SK-N-SH (cell line): ENCODE data around the gene COX7B. TPM values are rescaled to one million over a fixed set of nuclear protein-coding genes. Genes with fewer than 3 reads are reported as not detected.

Experiments
- CTCF ChIA-PET: fragments of 300-600, 350-600 bp; formaldehyde crosslinking; extraction: SDS; loops from one replicate; lab custom pipeline; 2021; lab: Yijun Ruan, JAX
- POLR2A ChIA-PET: fragments of 350-600 bp; sonication (Branson Sonifier 250); formaldehyde crosslinking; extraction: SDS; loops from one replicate; lab custom pipeline; 2020; ENCODE audit warnings: antibody characterized with exemption, inconsistent platforms; lab: Yijun Ruan, JAX
- DNase-seq: peaks from one replicate; pipeline ENCODE4 v3.0.0; 2012
- H2AFZ ChIP-seq: fragments of 200-600 bp; sonication (generic); 2 replicates; pipeline ENCODE4 v1.8.1; 2016; ENCODE audit warnings: antibody characterized with exemption, mild to moderate bottlenecking, low read depth
- H3F3A ChIP-seq: fragments of 200-600 bp; sonication (generic); replicated peaks from 2 replicates; pipeline ENCODE3; 2016; ENCODE audit warnings: antibody characterized with exemption, mild to moderate bottlenecking; ENCODE audit not compliant: insufficient read depth
- H3K27ac ChIP-seq, 2 experiments: fragments of 200-500 bp in 1 of 2; fragments of 200-600 bp in 1 of 2; sonication (Bioruptor generic) in 1 of 2; sonication (generic), shearing (Covaris generic) in 1 of 2; 2 replicates each; pipeline versions ENCODE4 v1.5.1 to v1.6.1; 2014 to 2016; ENCODE audit warnings: low read depth in 2 of 2, inconsistent platforms in 1 of 2, low read length in 1 of 2, mild to moderate bottlenecking in 1 of 2, mixed read lengths in 1 of 2
- H3K27me3 ChIP-seq: fragments of 200-600 bp; sonication (generic), shearing (Covaris generic); 2 replicates; pipeline ENCODE4 v1.6.1; 2016; ENCODE audit warnings: mixed run types; ENCODE audit not compliant: insufficient read depth
- H3K36me3 ChIP-seq, 2 experiments: fragments of 200-500 bp in 1 of 2; fragments of 200-600 bp in 1 of 2; sonication (Bioruptor generic) in 1 of 2; sonication (generic) in 1 of 2; replicated peaks in 1 of 2; 2 replicates each; pipeline versions ENCODE3 to v1.5.1; 2014 to 2016; ENCODE audit warnings: low read length in 1 of 2, mild to moderate bottlenecking in 1 of 2; ENCODE audit not compliant: insufficient read depth in 2 of 2, control insufficient read depth in 1 of 2
- H3K4me1 ChIP-seq, 2 experiments: fragments of 200-500 bp in 1 of 2; fragments of 200-600 bp in 1 of 2; sonication (Bioruptor generic) in 1 of 2; sonication (generic), shearing (Covaris generic) in 1 of 2; 2 replicates each; pipeline versions ENCODE4 v1.5.1 to v1.6.1; 2014 to 2016; ENCODE audit warnings: low read depth in 1 of 2, low read length in 1 of 2, mixed run types in 1 of 2; ENCODE audit not compliant: insufficient read depth in 2 of 2, control insufficient read depth in 1 of 2
- H3K4me2 ChIP-seq: fragments of 200-600 bp; sonication (generic), shearing (Covaris generic); 2 replicates; pipeline ENCODE4 v1.6.1; 2017; ENCODE audit warnings: mixed run types
- H3K4me3 ChIP-seq, 2 experiments: fragments of 200-500 bp in 1 of 2; fragments of 200-600 bp in 1 of 2; sonication (Bioruptor generic) in 1 of 2; sonication (generic), shearing (Covaris generic) in 1 of 2; 2 replicates each; pipeline versions ENCODE4 v1.5.1 to v1.8.1; 2014 to 2016; ENCODE audit warnings: low read depth in 2 of 2, inconsistent platforms in 1 of 2, low read length in 1 of 2, mild to moderate bottlenecking in 1 of 2, mixed read lengths in 1 of 2, moderate library complexity in 1 of 2
- H3K79me2 ChIP-seq: fragments of 200-600 bp; sonication (generic); 2 replicates; pipeline ENCODE4 v1.8.1; 2017; ENCODE audit warnings: mild to moderate bottlenecking; ENCODE audit not compliant: insufficient read depth
- H3K9ac ChIP-seq: fragments of 200-600 bp; sonication (generic); 2 replicates; pipeline ENCODE4 v1.6.1; 2017; ENCODE audit warnings: mixed run types
- H3K9me2 ChIP-seq: fragments of 200-600 bp; sonication (generic); 2 replicates; pipeline ENCODE4 v1.6.1; 2017; ENCODE audit warnings: mixed run types
- H3K9me3 ChIP-seq: fragments of 200-600 bp; sonication (generic); 2 replicates; pipeline ENCODE4 v1.6.1; 2017; ENCODE audit warnings: mixed run types, mild to moderate bottlenecking, moderate library complexity
- H4K20me1 ChIP-seq: fragments of 200-600 bp; sonication (generic); 2 replicates; pipeline ENCODE4 v1.6.1; 2017; ENCODE audit warnings: mild to moderate bottlenecking, mixed run types; ENCODE audit not compliant: insufficient read depth
- CTCF ChIP-seq: fragments of 200-600 bp; sonication (generic); IDR thresholded peaks from 2 replicates; pipeline ENCODE4 v1.6.1; 2017; ENCODE audit warnings: antibody characterized with exemption, mild to moderate bottlenecking, moderate library complexity
- EP300 ChIP-seq, 2 experiments: IDR thresholded peaks; 2 replicates each; pipeline versions ENCODE4 v1.4.0 to v1.6.1; 2012; ENCODE audit warnings: borderline replicate concordance in 1 of 2, low read depth in 1 of 2, low read length in 1 of 2
- FOXM1 ChIP-seq: IDR thresholded peaks from 2 replicates; pipeline ENCODE4 v1.4.0; 2012; ENCODE audit warnings: low read depth, mild to moderate bottlenecking
- IRF3 ChIP-seq: fragments of 150-350 bp; IDR thresholded peaks from 2 replicates; pipeline ENCODE4 v1.6.1; 2016; ENCODE audit warnings: mild to moderate bottlenecking, low read depth, low read length
- PBX3 ChIP-seq: IDR thresholded peaks from 2 replicates; pipeline ENCODE4; 2012
- RCOR1 ChIP-seq: fragments of 150-350 bp; IDR thresholded peaks from 2 replicates; pipeline ENCODE4 v1.6.1; 2017; ENCODE audit warnings: antibody characterized with exemption, low read length
- RFX5 ChIP-seq: IDR thresholded peaks from 2 replicates; pipeline ENCODE4 v1.6.1; 2012; ENCODE audit warnings: mild to moderate bottlenecking, improper control_type of control experiment, low read length
- SIN3A ChIP-seq: IDR thresholded peaks from 2 replicates; pipeline ENCODE4 v1.6.1; 2012; ENCODE audit warnings: low read depth, mild to moderate bottlenecking, low read length, moderate library complexity, borderline replicate concordance
- USF2 ChIP-seq: fragments of 150-350 bp; IDR thresholded peaks from 2 replicates; pipeline ENCODE4 v1.6.1; 2017; ENCODE audit warnings: antibody characterized with exemption, low read length, low read depth, borderline replicate concordance
- ZBTB33 ChIP-seq: IDR thresholded peaks from 2 replicates; pipeline ENCODE4 v1.4.0; 2012; ENCODE audit warnings: low read depth, borderline replicate concordance
- WGBS: methylation state at CpG from one replicate; pipeline ENCODE4 v1.1.6; 2017; ENCODE audit warnings: low lambda C conversion rate; 5-methylcytosine and 5-hydroxymethylcytosine counted together
- polyA plus RNA-seq, 3 experiments: library from polyadenylated mRNA; depleted of rRNA; stranded (reverse); fragments of >200 nt; gene quantifications; 2 replicates each; pipeline ENCODE4 v1.2.3, GENCODE V29; 2012

The COX7B gene
- polyA plus RNA-seq, 1 of the 3 experiments (the other 2 are of a cell fraction), result 1,029 TPM

GRCh38 chrX:77945910-77946545 lies 46.8 kb downstream of the COX7B start:
- Histone ChIP-seq H3K4me2 (no peak overlapping the region), H3K4me3 (no peak overlapping the region), H4K20me1 (no peaks in the 10 kb centered on the region), H2AFZ (no peak overlapping the region), H3K9me3 (no peaks in the 10 kb centered on the region), H3K36me3 (no peaks in the 10 kb centered on the region), H3K27me3 (no peaks in the 10 kb centered on the region; the same call in 1 of the 2 replicates), H3K4me1 (peaks cover 0 to 5% of the 10 kb centered on the region in 2 experiments; a peak in 2 of 4 replicates), H3K9me2 (no peaks in the 10 kb centered on the region; the same call in 1 of the 2 replicates), H3K27ac (no peak overlapping the region), H3K79me2 (no peaks in the 10 kb centered on the region; the same call in 1 of the 2 replicates), H3F3A (peaks cover 2% of the 10 kb centered on the region), H3K9ac (no peak overlapping the region)
- WGBS, result 72% methylated on average over 7 of the region's 7 CpGs
- CTCF ChIA-PET, result interaction anchor here (1.5 kb wide), 1 partner anchor 31 kb away, joined by 4 read pairs; no protein-coding TSS in a partner anchor
- TF ChIP-seq IRF3 (no peak), ZBTB33 (no peak), EP300 (IDR thresholded peaks at IDR 0.05; ENCODE audit: borderline replicate concordance in 1 of 2, low read depth in 1 of 2, low read length in 1 of 2) (no peak), FOXM1 (no peak), USF2 (no peak), PBX3 (no peak), SIN3A (no peak), RCOR1 (no peak)
- DNase-seq, result no peak
- POLR2A ChIA-PET, result no interaction called here

- no peak overlapping the region for H3K4me2 ChIP-seq
- no peaks in the 10 kb centered on the region; the same call in 1 of the 2 replicates for H3K27me3 ChIP-seq
- peaks cover 2% of the 10 kb centered on the region for H3F3A ChIP-seq
- no peaks in the 10 kb centered on the region for H4K20me1 ChIP-seq
- H3K27ac ChIP-seq, result no peak overlapping the region
- H3K9me2 ChIP-seq, result no peaks in the 10 kb centered on the region; the same call in 1 of the 2 replicates
- WGBS, result 66% methylated on average over 2 of the region's 2 CpGs
- H3K79me2 ChIP-seq, result no peaks in the 10 kb centered on the region; the same call in 1 of the 2 replicates
- H3K4me3 ChIP-seq, result no peak overlapping the region
- POLR2A ChIA-PET, result no interaction called here
- TF ChIP-seq RFX5 (no peak), PBX3 (no peak), FOXM1 (no peak), CTCF (peak; percentile 29)
- no peak overlapping the region for H3K9ac ChIP-seq
- peaks cover 0 to 5% of the 10 kb centered on the region in 2 experiments; a peak in 2 of 4 replicates for H3K4me1 ChIP-seq
- H2AFZ ChIP-seq, result no peak overlapping the region
- H3K9me3 ChIP-seq, result no peaks in the 10 kb centered on the region
- CTCF ChIA-PET, result interaction anchor here (1.5 kb wide), 1 partner anchor 30 kb away, joined by 4 read pairs; no protein-coding TSS in a partner anchor
- no peaks in the 10 kb centered on the region for H3K36me3 ChIP-seq
- DNase-seq, result no peak
Observed at GRCh38 chrX:77946571-77946970, 47.3 kb downstream of the COX7B start.
